GM23248 (cell line): ENCODE data around the gene EGFR.

Experiments used
- EZH2 ChIP-seq: fragments of 200-600 bp; sonication (generic); IDR thresholded peaks from 2 replicates; pipeline ENCODE4 v1.6.1; 2018; ENCODE audit warnings: antibody characterized with exemption, mild to moderate bottlenecking; ENCODE audit not compliant: insufficient read depth, poor library complexity, severe bottlenecking
- EZH2phosphoT487 ChIP-seq: fragments of 200-600 bp; sonication (generic); IDR thresholded peaks from 2 replicates; pipeline ENCODE4 v1.6.1; 2018; ENCODE audit warnings: antibody characterized with exemption, moderate library complexity, mild to moderate bottlenecking, low read depth; ENCODE audit not compliant: insufficient read depth

DNA sequence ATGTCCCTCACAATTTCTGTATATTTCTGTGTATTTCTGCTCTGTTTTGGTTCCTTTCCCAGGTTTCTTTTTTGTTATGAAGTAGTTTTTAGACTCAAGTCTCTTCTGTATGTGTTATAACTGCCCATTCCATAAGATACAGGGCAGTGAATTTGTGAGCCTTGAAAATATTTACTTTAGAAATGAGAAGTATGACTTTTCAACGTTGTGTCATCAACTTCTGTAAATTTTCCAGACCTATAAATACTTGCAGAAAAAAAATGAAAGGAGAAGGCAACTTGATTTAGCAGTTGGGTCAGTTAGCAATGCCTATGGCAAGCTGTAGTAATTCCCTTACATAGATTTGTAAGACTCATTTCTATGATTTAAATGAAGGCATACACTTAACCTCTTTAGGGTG is 11.5 kb downstream of the EGFR start:
- TF ChIP-seq EZH2, result no peak
- no peak for TF ChIP-seq EZH2phosphoT487
